ENCODE results near the gene DPM3.

GRCh38 chr1:155175281-155175926 is 35.1 kb upstream of the DPM3 start:
- TF ChIP-seq CTCF (IDR thresholded peaks at IDR 0.05) = no peak
- no peak for TF ChIP-seq POLR2A (IDR thresholded peaks at IDR 0.05)
